Right lobe of liver (tissue), 6 donors: ENCODE results near the gene TSHZ1. TPM values are rescaled to one million over a fixed set of nuclear protein-coding genes. Genes with fewer than 3 reads are reported as not detected.

Experiments used
- ATAC-seq, 4 donors: fragments of 200-7000 bp; cut with Tn5 transposase; one replicate each; pipeline ENCODE4 v1.9.1; 2020; ENCODE audit warnings: mild to moderate bottlenecking in 4 of 4, moderate library complexity in 4 of 4
- DNase-seq, 3 donors: peaks; one replicate each; pipeline ENCODE4 v3.0.0-alpha.2; 2020
- H3K27ac ChIP-seq, 3 donors: fragments of 200-600 bp; one replicate each; pipeline ENCODE4 v1.8.0; 2022
- H3K27me3 ChIP-seq, 2 donors: fragments of 200-600 bp; one replicate each; pipeline ENCODE4 v1.8.0; 2022
- H3K36me3 ChIP-seq, 4 donors: fragments of 200-600 bp; sonication (generic) in 1 of 4; one replicate each; pipeline versions ENCODE4 v1.5.1 to v1.8.0; 2017 to 2022; ENCODE audit warnings: control low read depth in 1 of 4
- H3K4me1 ChIP-seq, 4 donors: fragments of 200-600 bp; sonication (generic) in 1 of 4; one replicate each; pipeline versions ENCODE4 v1.5.1 to v1.8.0; 2017 to 2022; ENCODE audit warnings: control low read depth in 1 of 4
- H3K4me3 ChIP-seq, 3 donors: fragments of 200-600 bp; one replicate each; pipeline ENCODE4 v1.8.0; 2022
- H3K9me3 ChIP-seq, 4 donors: fragments of 200-600 bp; sonication (generic) in 1 of 4; one replicate each; pipeline versions ENCODE4 v1.5.1 to v1.8.0; 2017 to 2022; ENCODE audit warnings: control low read depth in 1 of 4
- POLR2A ChIP-seq: fragments of 450-650 bp; IDR thresholded peaks from one replicate; pipeline ENCODE4 v1.6.1; 2017; ENCODE audit warnings: antibody characterized with exemption, mild to moderate bottlenecking
- WGBS: methylation state at CpG from one replicate; pipeline ENCODE4 v1.1.6; 2018; ENCODE audit warnings: low coverage, low lambda C conversion rate; ENCODE audit not compliant: insufficient coverage; ENCODE audit errors: missing lambda C conversion rate; 5-methylcytosine and 5-hydroxymethylcytosine counted together
- intact Hi-C, 2 donors: fragments of 100-400 bp; cut with DNase I; formaldehyde crosslinking; loops; one replicate each; pipeline versions ENCODE4 v1.11.2 to v1.14.1; 2022
- total RNA-seq, 6 experiments: library from RNA; depleted of rRNA in 2 of 6; stranded (reverse); fragments of >200 nt in 2 of 6; fragmentation: NEBNext Ultra II Directional in 3 of 6; extraction: Animal tissue kit (Norgen Biotek cat#: 25700) in 3 of 6; gene quantifications; one replicate each; pipeline versions ENCODE4 v1.1.0 to v1.2.4, GENCODE V29; 2016 to 2023
- TF ChIP-seq, protein P1 (sequence below), 4 donors: fragments of 200-600 bp in 3 of 4; fragments of 450-650 bp in 1 of 4; IDR thresholded peaks; one replicate each; pipeline versions ENCODE4 v1.5.1 to v1.8.0; 2016 to 2022; ENCODE audit warnings: antibody characterized with exemption in 4 of 4, mild to moderate bottlenecking in 2 of 4
- donor health status: DM: no; HTN: yes; CAD: no.
- donor health status: DM: no; HTN: no; CAD: no.
- donor health status: DM: no; HTN: no; CAD: no.
- donor health status: DM: no; HTN: yes; CAD: no.
- donor health status: DM: no; HTN: yes; CAD: no.

TSHZ1 gene
- total RNA-seq, 6 experiments from 2014 or later: 6.4 to 13.3 (median 9.6) TPM

- ATAC-seq (no peak), DNase-seq (no peak)
- no peaks in the 10 kb centered on the region for H3K4me1 ChIP-seq
- H3K27me3 ChIP-seq: no peaks in the 10 kb centered on the region
- no peak overlapping the region for H3K27ac ChIP-seq
- intact Hi-C loops: no loop called here
- H3K36me3 ChIP-seq: no peaks in the 10 kb centered on the region
- H3K4me3 ChIP-seq: no peak overlapping the region
- WGBS: 84% methylated on average over 7 of the region's 8 CpGs
- TF ChIP-seq, protein P1, sequence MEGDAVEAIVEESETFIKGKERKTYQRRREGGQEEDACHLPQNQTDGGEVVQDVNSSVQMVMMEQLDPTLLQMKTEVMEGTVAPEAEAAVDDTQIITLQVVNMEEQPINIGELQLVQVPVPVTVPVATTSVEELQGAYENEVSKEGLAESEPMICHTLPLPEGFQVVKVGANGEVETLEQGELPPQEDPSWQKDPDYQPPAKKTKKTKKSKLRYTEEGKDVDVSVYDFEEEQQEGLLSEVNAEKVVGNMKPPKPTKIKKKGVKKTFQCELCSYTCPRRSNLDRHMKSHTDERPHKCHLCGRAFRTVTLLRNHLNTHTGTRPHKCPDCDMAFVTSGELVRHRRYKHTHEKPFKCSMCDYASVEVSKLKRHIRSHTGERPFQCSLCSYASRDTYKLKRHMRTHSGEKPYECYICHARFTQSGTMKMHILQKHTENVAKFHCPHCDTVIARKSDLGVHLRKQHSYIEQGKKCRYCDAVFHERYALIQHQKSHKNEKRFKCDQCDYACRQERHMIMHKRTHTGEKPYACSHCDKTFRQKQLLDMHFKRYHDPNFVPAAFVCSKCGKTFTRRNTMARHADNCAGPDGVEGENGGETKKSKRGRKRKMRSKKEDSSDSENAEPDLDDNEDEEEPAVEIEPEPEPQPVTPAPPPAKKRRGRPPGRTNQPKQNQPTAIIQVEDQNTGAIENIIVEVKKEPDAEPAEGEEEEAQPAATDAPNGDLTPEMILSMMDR (IDR thresholded peaks at IDR 0.05): no peak
- H3K9me3 ChIP-seq: no peaks in the 10 kb centered on the region
Observed at GRCh38 chr18:75297731-75298130, 87.1 kb downstream of the TSHZ1 start.

DNA sequence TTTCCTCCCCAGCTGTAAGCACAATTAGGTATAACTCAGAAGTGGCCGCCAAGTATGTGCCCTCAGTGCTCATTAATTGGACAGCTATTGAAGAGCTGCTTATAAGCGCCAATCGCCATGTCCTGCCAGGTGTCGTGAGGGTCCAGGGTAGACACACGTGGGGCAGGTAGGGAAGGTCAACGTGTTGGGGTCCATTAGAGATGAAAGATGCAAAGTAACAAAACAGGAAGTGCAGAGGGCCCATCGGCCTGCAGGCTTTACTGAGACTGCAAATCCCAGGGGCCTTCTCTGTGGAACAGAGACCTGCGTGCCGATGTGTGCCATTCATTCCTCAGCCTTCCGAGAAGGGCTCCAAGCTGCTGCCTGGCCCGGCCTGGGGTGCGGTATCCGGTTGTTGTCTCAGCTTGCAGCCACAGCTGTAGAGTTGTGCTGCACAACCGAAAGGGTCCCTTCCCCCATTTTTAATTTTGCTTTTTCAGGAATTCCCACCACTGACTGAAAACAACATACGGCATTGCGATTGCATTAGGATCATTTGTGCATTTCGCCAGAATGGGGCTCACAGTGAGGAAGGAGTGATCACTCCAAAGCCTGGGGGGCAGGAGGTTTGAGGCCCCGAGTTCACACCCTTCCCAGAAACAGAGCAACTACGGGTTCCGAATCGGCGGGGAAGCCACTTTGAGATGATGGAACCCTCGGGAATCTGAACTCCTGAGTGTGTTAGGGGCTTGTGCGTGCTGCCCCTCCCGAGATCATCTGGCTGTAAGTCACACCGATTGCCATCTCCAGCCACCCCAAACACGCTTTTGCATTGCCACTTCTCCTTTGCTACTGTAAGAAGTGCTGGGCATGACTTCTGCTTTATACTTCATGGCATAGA, 94.3 kb downstream of the TSHZ1 start:
- intact Hi-C loops: no loop called here

GRCh38 chr18:75305984-75306383, 95.4 kb downstream of the TSHZ1 start:
- Histone ChIP-seq H3K4me3 (no peak overlapping the region), H3K27me3 (no peaks in the 10 kb centered on the region), H3K36me3 (no peaks in the 10 kb centered on the region), H3K9me3 (no peaks in the 10 kb centered on the region), H3K27ac (no peak overlapping the region), H3K4me1 (no peaks in the 10 kb centered on the region)
- TF ChIP-seq, protein P1 (IDR thresholded peaks at IDR 0.05): no peak
- TF ChIP-seq POLR2A: no peak
- no peak for DNase-seq
- intact Hi-C loops: no loop called here
- no peak for ATAC-seq
- 78% methylated on average over 4 of the region's 4 CpGs for WGBS

More for the DNA sequence above, 94.3 kb downstream of the TSHZ1 start:
- H3K4me3 ChIP-seq: no peak overlapping the region
- ATAC-seq: no peak
- H3K27me3 ChIP-seq: no peaks in the 10 kb centered on the region
- H3K9me3 ChIP-seq: no peaks in the 10 kb centered on the region
- H3K4me1 ChIP-seq: no peaks in the 10 kb centered on the region
- WGBS: 84% methylated on average over 17 of the region's 27 CpGs
- TF ChIP-seq, protein P1 (IDR thresholded peaks at IDR 0.05): no peak
- no peak for TF ChIP-seq POLR2A
- no peak for DNase-seq
- H3K27ac ChIP-seq: no peak overlapping the region
- H3K36me3 ChIP-seq: no peaks in the 10 kb centered on the region

- WGBS: 53% methylated on average over 2 of the region's 2 CpGs
- H3K9me3 ChIP-seq: no peaks in the 10 kb centered on the region
- ATAC-seq: no peak
- H3K27ac ChIP-seq: no peak overlapping the region
- no peak for DNase-seq
- intact Hi-C loops: no loop called here
- H3K4me3 ChIP-seq: no peak overlapping the region
- H3K36me3 ChIP-seq: no peaks in the 10 kb centered on the region
- H3K27me3 ChIP-seq: no peaks in the 10 kb centered on the region
- TF ChIP-seq, protein P1 (IDR thresholded peaks at IDR 0.05): no peak
- no peak for TF ChIP-seq POLR2A
- H3K4me1 ChIP-seq: no peaks in the 10 kb centered on the region
Observed at GRCh38 chr18:75307530-75307929, 96.9 kb downstream of the TSHZ1 start.
